CD14-positive monocyte (primary cell): ENCODE measurements around the gene PLAC8L1. TPM values are rescaled to one million over a fixed set of nuclear protein-coding genes. Genes with fewer than 3 reads are reported as not detected.
A peak's percentile ranks its signal among the peaks of the same experiment; 100 is the strongest.

ENCODE experiments used
- DNase-seq, 3 donors: peaks; one replicate each; pipeline ENCODE4 v3.0.0-alpha.2; 2011 to 2022
- H2AFZ ChIP-seq: 2 replicates; pipeline ENCODE4 v1.6.0; 2012; ENCODE audit warnings: mild to moderate bottlenecking, low read depth, low read length, inconsistent platforms; ENCODE audit not compliant: insufficient read depth, poor library complexity, severe bottlenecking
- H3K27ac ChIP-seq, 2 donors: 1 replicate in 1 of 2; 2 replicates in 1 of 2; pipeline ENCODE4 v1.5.1; 2012 to 2013; ENCODE audit warnings: low read length in 2 of 2, control low read depth in 1 of 2, inconsistent platforms in 1 of 2, low read depth in 1 of 2, mild to moderate bottlenecking in 1 of 2
- H3K27me3 ChIP-seq, 2 donors: one replicate each; pipeline versions ENCODE4 v1.6.0 to v1.6.1; 2011 to 2013; ENCODE audit warnings: low read length in 2 of 2; ENCODE audit not compliant: control insufficient read depth in 2 of 2, insufficient read depth in 2 of 2
- H3K36me3 ChIP-seq, 2 donors: replicated peaks in 1 of 2; 1 replicate in 1 of 2; 2 replicates in 1 of 2; pipeline versions ENCODE4 v1.5.1 to v1.6.1; 2012 to 2013; ENCODE audit warnings: low read length in 2 of 2, control low read depth in 1 of 2, inconsistent platforms in 1 of 2, mild to moderate bottlenecking in 1 of 2; ENCODE audit not compliant: insufficient read depth in 2 of 2, control insufficient read depth in 1 of 2
- H3K4me1 ChIP-seq, 2 donors: 1 replicate in 1 of 2; 2 replicates in 1 of 2; pipeline versions ENCODE4 v1.5.1 to v1.6.1; 2012 to 2013; ENCODE audit warnings: low read length in 2 of 2, control low read depth in 1 of 2, inconsistent platforms in 1 of 2, mild to moderate bottlenecking in 1 of 2, moderate library complexity in 1 of 2; ENCODE audit not compliant: insufficient read depth in 2 of 2, control insufficient read depth in 1 of 2
- H3K4me2 ChIP-seq: replicated peaks from 2 replicates; pipeline ENCODE3; 2012; ENCODE audit warnings: low read length, moderate library complexity, mild to moderate bottlenecking; ENCODE audit not compliant: poor library complexity, severe bottlenecking; ENCODE audit errors: extremely low read depth
- H3K4me3 ChIP-seq, 3 experiments: fragments of 200-600 bp in 1 of 3; sonication (generic) in 1 of 3; replicated peaks in 1 of 3; 1 replicate in 2 of 3; 2 replicates in 1 of 3; pipeline ENCODE4 v1.5.1; 2011 to 2013; ENCODE audit warnings: low read length in 3 of 3, mild to moderate bottlenecking in 3 of 3, control low read depth in 2 of 3, low read depth in 2 of 3, inconsistent platforms in 1 of 3, moderate library complexity in 1 of 3
- H3K79me2 ChIP-seq: 2 replicates; pipeline ENCODE4 v1.6.0; 2012; ENCODE audit warnings: mild to moderate bottlenecking, control low read depth, inconsistent platforms, low read length, moderate library complexity; ENCODE audit not compliant: insufficient read depth
- H3K9ac ChIP-seq: 2 replicates; pipeline ENCODE4 v1.6.0; 2017; ENCODE audit warnings: low read length, mild to moderate bottlenecking; ENCODE audit not compliant: insufficient read depth, poor library complexity, severe bottlenecking
- H3K9me3 ChIP-seq, 2 donors: replicated peaks in 1 of 2; 1 replicate in 1 of 2; 2 replicates in 1 of 2; pipeline versions ENCODE4 v1.5.1 to v1.6.1; 2012 to 2013; ENCODE audit warnings: low read length in 2 of 2, control low read depth in 1 of 2; ENCODE audit not compliant: control insufficient read depth in 1 of 2, insufficient read depth in 1 of 2
- H4K20me1 ChIP-seq: 2 replicates; pipeline ENCODE4 v1.6.0; 2012; ENCODE audit warnings: mild to moderate bottlenecking, low read length, control low read depth, moderate library complexity; ENCODE audit not compliant: insufficient read depth
- H3K27ac Mint-ChIP-seq, 7 donors: one replicate each; pipeline ENCODE4 v1.8.0; 2020; ENCODE audit warnings: mild to moderate bottlenecking in 7 of 7, mixed read lengths in 7 of 7, moderate library complexity in 6 of 7, inconsistent platforms in 2 of 7
- H3K27me3 Mint-ChIP-seq, 3 donors: one replicate each; pipeline ENCODE4 v1.8.0; 2021 to 2022; ENCODE audit warnings: low read depth in 3 of 3, mild to moderate bottlenecking in 3 of 3, mixed read lengths in 3 of 3, moderate library complexity in 3 of 3, inconsistent platforms in 1 of 3
- H3K36me3 Mint-ChIP-seq, 2 donors: one replicate each; pipeline ENCODE4 v1.8.0; 2020; ENCODE audit warnings: mixed read lengths in 2 of 2, inconsistent platforms in 1 of 2, mild to moderate bottlenecking in 1 of 2
- H3K4me1 Mint-ChIP-seq: one replicate; pipeline ENCODE4 v1.8.0; 2020; ENCODE audit warnings: mild to moderate bottlenecking, mixed read lengths
- H3K4me3 Mint-ChIP-seq, 2 donors: one replicate each; pipeline ENCODE4 v1.8.0; 2020; ENCODE audit warnings: mild to moderate bottlenecking in 2 of 2, mixed read lengths in 2 of 2, moderate library complexity in 1 of 2
- H3K9me3 Mint-ChIP-seq, 7 donors: one replicate each; pipeline ENCODE4 v1.8.0; 2020 to 2022; ENCODE audit warnings: mixed read lengths in 7 of 7, mild to moderate bottlenecking in 6 of 7, moderate library complexity in 6 of 7, inconsistent platforms in 2 of 7
- WGBS: methylation state at CpG from one replicate; pipeline ENCODE4 v1.1.5; 2013; ENCODE audit warnings: missing lambda C conversion rate; ENCODE audit not compliant: insufficient coverage; 5-methylcytosine and 5-hydroxymethylcytosine counted together
- intact Hi-C, 2 donors: fragments of 100-400 bp; cut with micrococcal nuclease; formaldehyde crosslinking; loops; one replicate each; pipeline versions ENCODE4 v1.15.0 to v1.15.1; 2023
- polyA plus RNA-seq, 3 donors: library from polyadenylated mRNA; depleted of rRNA in 1 of 3; unstranded in 2 of 3; stranded (reverse) in 1 of 3; fragments of 300-500 nt in 2 of 3; fragments of >200 nt in 1 of 3; fragmentation: Illumina TruSeq in 2 of 3; gene quantifications; 1 replicate in 2 of 3; 2 replicates in 1 of 3; pipeline ENCODE4 v1.2.3, GENCODE V29; 2012 to 2021
- TF ChIP-seq, protein P1 (sequence below): fragments of 200-600 bp; IDR thresholded peaks from one replicate; pipeline ENCODE4 v1.8.0; 2022; ENCODE audit warnings: antibody characterized with exemption, mild to moderate bottlenecking

PLAC8L1 gene
- polyA plus RNA-seq, 3 donors: not detected

DNA sequence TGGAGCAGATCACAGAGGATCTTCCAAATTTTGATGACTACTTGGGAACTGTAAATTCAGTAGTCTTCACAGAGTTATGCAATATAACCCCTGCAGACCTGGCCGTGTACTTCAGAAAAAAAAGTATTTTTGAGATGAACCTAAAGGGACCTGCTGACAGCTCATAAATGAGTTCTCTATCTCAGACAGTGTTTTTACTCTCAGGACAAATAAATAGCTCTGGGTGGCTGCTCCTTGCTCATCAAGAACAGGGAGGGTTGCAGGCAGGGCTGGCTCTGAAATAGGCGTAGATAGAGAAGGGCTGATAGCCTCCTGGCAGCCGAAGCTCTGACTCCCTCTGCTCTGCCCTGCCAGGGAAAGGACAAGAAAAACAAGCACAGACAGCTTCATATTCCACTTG is 64.8 kb downstream of the PLAC8L1 start:
- WGBS: 92% methylated on average over 2 of the region's 3 CpGs
- no peaks in the 10 kb centered on the region for H3K9me3 Mint-ChIP-seq
- no peak overlapping the region for H3K4me3 ChIP-seq
- H3K4me3 Mint-ChIP-seq: no peak overlapping the region
- no peak overlapping the region for H3K9ac ChIP-seq
- H3K9me3 ChIP-seq: no peaks in the 10 kb centered on the region
- H3K36me3 ChIP-seq: no peaks in the 10 kb centered on the region
- DNase-seq: no peak
- intact Hi-C loops: loop anchor here in 1 of 2 donors (10.0 kb wide), 1 partner anchor 356 kb away; no protein-coding TSS in a partner anchor
- peaks cover 0 to 9% (median 3%) of the 10 kb centered on the region in 3 donors for H3K27me3 Mint-ChIP-seq
- no peaks in the 10 kb centered on the region for H4K20me1 ChIP-seq
- no peaks in the 10 kb centered on the region for H3K36me3 Mint-ChIP-seq
- peaks cover 38% of the 10 kb centered on the region for H3K4me1 Mint-ChIP-seq
- no peaks in the 10 kb centered on the region for H3K27me3 ChIP-seq
- H3K79me2 ChIP-seq: no peaks in the 10 kb centered on the region
- peaks cover 20 to 30% of the 10 kb centered on the region in 2 donors for H3K4me1 ChIP-seq
- H2AFZ ChIP-seq: no peak overlapping the region
- peak overlapping the region in 1 of 2 donors; percentile 23 for H3K27ac ChIP-seq
- no peak overlapping the region for H3K4me2 ChIP-seq
- TF ChIP-seq, protein P1, sequence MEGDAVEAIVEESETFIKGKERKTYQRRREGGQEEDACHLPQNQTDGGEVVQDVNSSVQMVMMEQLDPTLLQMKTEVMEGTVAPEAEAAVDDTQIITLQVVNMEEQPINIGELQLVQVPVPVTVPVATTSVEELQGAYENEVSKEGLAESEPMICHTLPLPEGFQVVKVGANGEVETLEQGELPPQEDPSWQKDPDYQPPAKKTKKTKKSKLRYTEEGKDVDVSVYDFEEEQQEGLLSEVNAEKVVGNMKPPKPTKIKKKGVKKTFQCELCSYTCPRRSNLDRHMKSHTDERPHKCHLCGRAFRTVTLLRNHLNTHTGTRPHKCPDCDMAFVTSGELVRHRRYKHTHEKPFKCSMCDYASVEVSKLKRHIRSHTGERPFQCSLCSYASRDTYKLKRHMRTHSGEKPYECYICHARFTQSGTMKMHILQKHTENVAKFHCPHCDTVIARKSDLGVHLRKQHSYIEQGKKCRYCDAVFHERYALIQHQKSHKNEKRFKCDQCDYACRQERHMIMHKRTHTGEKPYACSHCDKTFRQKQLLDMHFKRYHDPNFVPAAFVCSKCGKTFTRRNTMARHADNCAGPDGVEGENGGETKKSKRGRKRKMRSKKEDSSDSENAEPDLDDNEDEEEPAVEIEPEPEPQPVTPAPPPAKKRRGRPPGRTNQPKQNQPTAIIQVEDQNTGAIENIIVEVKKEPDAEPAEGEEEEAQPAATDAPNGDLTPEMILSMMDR: no peak
- peak overlapping the region in 2 of 7 donors; percentile 72 to 78 for H3K27ac Mint-ChIP-seq

DNA sequence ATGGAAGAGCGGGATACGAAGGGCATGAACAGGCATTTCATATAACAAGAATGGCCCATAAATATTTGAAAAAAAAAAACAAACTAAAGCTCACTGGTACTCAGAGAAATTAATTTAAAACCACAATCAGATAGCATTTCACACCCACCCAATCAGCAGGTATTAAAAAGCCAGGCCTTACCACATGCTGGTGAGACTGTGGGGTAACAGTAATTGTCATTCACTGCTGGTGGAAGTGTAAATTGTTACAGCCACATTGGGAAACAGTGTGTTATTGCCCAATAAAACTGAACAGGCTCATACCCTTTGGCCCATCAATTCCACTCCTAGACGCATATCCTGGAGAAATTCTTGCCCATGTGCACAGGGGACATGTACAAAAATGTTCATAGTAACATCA is 66.0 kb downstream of the PLAC8L1 start:
- Histone ChIP-seq H3K79me2 (no peaks in the 10 kb centered on the region), H3K27ac (peak overlapping the region in 1 of 2 donors; percentile 52), H3K36me3 (no peaks in the 10 kb centered on the region), H3K9me3 (no peaks in the 10 kb centered on the region), H3K27me3 (no peaks in the 10 kb centered on the region), H3K4me1 (peaks cover 20 to 30% of the 10 kb centered on the region in 2 donors), H2AFZ (no peak overlapping the region), H3K9ac (no peak overlapping the region), H3K4me2 (no peak overlapping the region), H3K4me3 (no peak overlapping the region), H4K20me1 (no peaks in the 10 kb centered on the region)
- Mint-ChIP-seq H3K27ac (peak overlapping the region; percentile 2 to 73 (median 30)), H3K9me3 (no peaks in the 10 kb centered on the region), H3K4me3 (no peak overlapping the region), H3K36me3 (no peaks in the 10 kb centered on the region), H3K27me3 (peaks cover 0 to 9% (median 1%) of the 10 kb centered on the region in 3 donors), H3K4me1 (peaks cover 38% of the 10 kb centered on the region)
- DNase-seq: peak; percentile 32 to 56 (median 54)
- WGBS: 100% methylated on average over 2 of the region's 3 CpGs
- intact Hi-C loops: no loop called here
- TF ChIP-seq, protein P1: no peak
